HFFc6 (cell line): Measurements from ENCODE around the gene KSR2. TPM values are rescaled to one million over a fixed set of nuclear protein-coding genes. Genes with fewer than 3 reads are reported as not detected.
"Not testable (repeated sequence)": the region's sequence is repeated elsewhere in the genome, so short reads cannot be mapped to it uniquely, and the experiment has no call there.

Experiments used
- DNase-seq: peaks from one replicate; pipeline ENCODE4 v3.0.0-alpha.2; 2018
- H3K27ac Mint-ChIP-seq: 2 replicates; pipeline ENCODE4 v1.8.0; 2020; ENCODE audit warnings: mild to moderate bottlenecking, mixed read lengths
- H3K27me3 Mint-ChIP-seq: 2 replicates; pipeline ENCODE4 v1.8.0; 2021; ENCODE audit warnings: mild to moderate bottlenecking, moderate library complexity, mixed read lengths; ENCODE audit not compliant: insufficient read depth
- H3K36me3 Mint-ChIP-seq: 2 replicates; pipeline ENCODE4 v1.8.0; 2021; ENCODE audit warnings: low read depth, mixed read lengths
- H3K4me1 Mint-ChIP-seq: 2 replicates; pipeline ENCODE4 v1.8.0; 2020; ENCODE audit warnings: low read depth, mixed read lengths
- H3K4me3 Mint-ChIP-seq: 2 replicates; pipeline ENCODE4 v1.8.0; 2020; ENCODE audit warnings: mild to moderate bottlenecking, moderate library complexity, mixed read lengths
- H3K9me3 Mint-ChIP-seq: 2 replicates; pipeline ENCODE4 v1.8.0; 2020; ENCODE audit warnings: mild to moderate bottlenecking, mixed read lengths
- CTCF ChIP-seq: fragments of 200-600 bp; sonication (generic); IDR thresholded peaks from 2 replicates; pipeline ENCODE4 v1.5.0; 2021; ENCODE audit warnings: antibody characterized with exemption, mild to moderate bottlenecking
- total RNA-seq, 6 experiments: library from RNA; stranded (reverse); fragmentation: NEBNext Ultra II Directional; extraction: Animal tissue kit (Norgen Biotek cat#: 25700); gene quantifications; 2 replicates in 1 of 6; 3 replicates in 5 of 6; pipeline ENCODE4 v1.2.3, GENCODE V29; 2021

KSR2 gene
- total RNA-seq, 6 experiments from 2014 or later = 0.09 to 0.22 (median 0.12) TPM; not detected in 2

- H3K27me3 Mint-ChIP-seq = peaks cover 1% of the 10 kb centered on the region; the same call in 1 of the 2 replicates
- no peak overlapping the region for H3K4me3 Mint-ChIP-seq
- H3K36me3 Mint-ChIP-seq = peaks cover 8% of the 10 kb centered on the region; the same call in 1 of the 2 replicates
- no peak for DNase-seq
- H3K4me1 Mint-ChIP-seq = no peaks in the 10 kb centered on the region
- no peak for TF ChIP-seq CTCF
- no peak overlapping the region for H3K27ac Mint-ChIP-seq
- H3K9me3 Mint-ChIP-seq = peaks cover 25% of the 10 kb centered on the region
Measured at GRCh38 chr12:117761528-117762100, 207.2 kb downstream of the KSR2 start.

- no peaks in the 10 kb centered on the region for H3K4me1 Mint-ChIP-seq
- peaks cover 1% of the 10 kb centered on the region; the same call in 1 of the 2 replicates for H3K36me3 Mint-ChIP-seq
- H3K27me3 Mint-ChIP-seq = peaks cover 1% of the 10 kb centered on the region; the same call in 1 of the 2 replicates
- H3K4me3 Mint-ChIP-seq = no peak overlapping the region
- H3K9me3 Mint-ChIP-seq = peaks cover 19% of the 10 kb centered on the region
- no peak for DNase-seq
- no peak for TF ChIP-seq CTCF
- no peak overlapping the region for H3K27ac Mint-ChIP-seq
Measured at GRCh38 chr12:117760990-117761389, 207.8 kb downstream of the KSR2 start.

- no peak for DNase-seq
- H3K9me3 Mint-ChIP-seq = peaks cover 12% of the 10 kb centered on the region
- no peaks in the 10 kb centered on the region for H3K27me3 Mint-ChIP-seq
- no peak overlapping the region for H3K27ac Mint-ChIP-seq
- no peak for TF ChIP-seq CTCF
- no peaks in the 10 kb centered on the region for H3K4me1 Mint-ChIP-seq
- H3K4me3 Mint-ChIP-seq = no peak overlapping the region
- no peaks in the 10 kb centered on the region for H3K36me3 Mint-ChIP-seq
Measured at GRCh38 chr12:117750657-117751056, 218.1 kb downstream of the KSR2 start.

GRCh38 chr12:117749431-117749830 lies 219.4 kb downstream of the KSR2 start:
- TF ChIP-seq CTCF = no peak
- no peaks in the 10 kb centered on the region for H3K4me1 Mint-ChIP-seq
- H3K9me3 Mint-ChIP-seq = peaks cover 13% of the 10 kb centered on the region

GRCh38 chr12:117746358-117746757 lies 222.4 kb downstream of the KSR2 start:
- not testable (repeated sequence) for H3K36me3 Mint-ChIP-seq, H3K27ac Mint-ChIP-seq, H3K4me3 Mint-ChIP-seq, H3K27me3 Mint-ChIP-seq, DNase-seq, H3K4me1 Mint-ChIP-seq
- peaks cover 20% of the 10 kb centered on the region for H3K9me3 Mint-ChIP-seq

More at GRCh38 chr12:117749431-117749830, 219.4 kb downstream of the KSR2 start:
- Mint-ChIP-seq H3K36me3 (no peaks in the 10 kb centered on the region), H3K27ac (no peak overlapping the region), H3K4me3 (no peak overlapping the region), H3K27me3 (no peaks in the 10 kb centered on the region)
- no peak for DNase-seq

GRCh38 chr12:117744418-117744817 lies 224.4 kb downstream of the KSR2 start:
- Mint-ChIP-seq H3K4me3 (no peak overlapping the region), H3K27me3 (no peaks in the 10 kb centered on the region; the same call in 1 of the 2 replicates), H3K4me1 (no peaks in the 10 kb centered on the region; the same call in 1 of the 2 replicates), H3K27ac (no peak overlapping the region), H3K36me3 (no peaks in the 10 kb centered on the region), H3K9me3 (peaks cover 13% of the 10 kb centered on the region)
- no peak for TF ChIP-seq CTCF
- DNase-seq = no peak
